IMR-90 (cell line): Measurements from ENCODE around the gene NBPF1.
"Not testable (repeated sequence)": the region's sequence is repeated elsewhere in the genome, so short reads cannot be mapped to it uniquely, and the experiment has no call there.

Experiments
- BHLHE40 ChIP-seq: fragments of 150-350 bp; IDR thresholded peaks from 2 replicates; pipeline ENCODE4 v1.6.1; 2016; ENCODE audit warnings: mild to moderate bottlenecking, low read depth, low read length
- CEBPB ChIP-seq: IDR thresholded peaks from 2 replicates; pipeline ENCODE4 v1.6.1; 2012; ENCODE audit warnings: low read depth, low read length, improper control_type of control experiment
- CTCF ChIP-seq: conservative IDR thresholded peaks from 2 replicates; pipeline ENCODE4 v1.5.1; 2012; ENCODE audit warnings: mild to moderate bottlenecking, low read depth, low read length, improper control_type of control experiment
- FOS ChIP-seq: fragments of 150-350 bp; IDR thresholded peaks from 2 replicates; pipeline ENCODE4 v1.6.1; 2016; ENCODE audit warnings: low read depth, low read length
- MXI1 ChIP-seq: IDR thresholded peaks from 2 replicates; pipeline ENCODE4 v1.6.1; 2012; ENCODE audit warnings: low read depth, mild to moderate bottlenecking, low read length, moderate library complexity, borderline replicate concordance
- POLR2A ChIP-seq: IDR thresholded peaks from 2 replicates; pipeline ENCODE4 v1.6.1; 2012; ENCODE audit warnings: mild to moderate bottlenecking, low read depth, low read length
- RAD21 ChIP-seq: IDR thresholded peaks from 2 replicates; pipeline ENCODE4 v1.6.1; 2012; ENCODE audit warnings: low read length, improper control_type of control experiment
- RCOR1 ChIP-seq: IDR thresholded peaks from 2 replicates; pipeline ENCODE4 v1.6.1; 2012; ENCODE audit warnings: mild to moderate bottlenecking, low read length, improper control_type of control experiment; ENCODE audit not compliant: insufficient replicate concordance
- RFX5 ChIP-seq: IDR thresholded peaks from 2 replicates; pipeline ENCODE4 v1.8.0; 2012; ENCODE audit warnings: low read depth, mild to moderate bottlenecking, low read length, moderate library complexity
- TF ChIP-seq, protein P1 (sequence below): fragments of 150-350 bp; IDR thresholded peaks from 2 replicates; pipeline ENCODE4 v1.6.1; 2017; ENCODE audit warnings: mild to moderate bottlenecking, antibody characterized with exemption, low read length, low read depth

GRCh38 chr1:16565324-16565723, 48.0 kb downstream of the NBPF1 start:
- TF ChIP-seq CTCF, CEBPB, POLR2A, RCOR1, MXI1, BHLHE40, FOS, RAD21, RFX5: not testable (repeated sequence)
- TF ChIP-seq, protein P1, sequence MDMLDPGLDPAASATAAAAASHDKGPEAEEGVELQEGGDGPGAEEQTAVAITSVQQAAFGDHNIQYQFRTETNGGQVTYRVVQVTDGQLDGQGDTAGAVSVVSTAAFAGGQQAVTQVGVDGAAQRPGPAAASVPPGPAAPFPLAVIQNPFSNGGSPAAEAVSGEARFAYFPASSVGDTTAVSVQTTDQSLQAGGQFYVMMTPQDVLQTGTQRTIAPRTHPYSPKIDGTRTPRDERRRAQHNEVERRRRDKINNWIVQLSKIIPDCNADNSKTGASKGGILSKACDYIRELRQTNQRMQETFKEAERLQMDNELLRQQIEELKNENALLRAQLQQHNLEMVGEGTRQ: not testable (repeated sequence)
